Measurements from ENCODE around the gene USP15.

Gene USP15

GRCh38 chr12:62259993-62260732 is at the start of gene USP15:
TSS of gene USP15 (plus strand) at chr12:62260404. CDS start at chr12:62260415, 11 bp downstream.
- DNase-seq (ENCODE audit: extremely low read depth, insufficient read length) = peak; percentile 98
- H3K4me3 ChIP-seq (replicated peaks; ENCODE audit: low read depth, low read length) = peak within 1 kb of the TSS; percentile 98
- H3K27me3 ChIP-seq (replicated peaks; ENCODE audit: control insufficient read depth, insufficient read depth, low read length) = no peaks in the 10 kb centered on the region
- no peaks in the 10 kb centered on the region; the same call in 1 of the 2 replicates for H3K36me3 ChIP-seq (ENCODE audit: control insufficient read depth, insufficient read depth, low read length)
- TF ChIP-seq CTCF (IDR thresholded peaks at IDR 0.05; ENCODE audit: insufficient read depth, low read length, poor library complexity, severe bottlenecking) = peak; percentile 76

GRCh38 chr12:62210422-62210821 is 49.8 kb upstream of the USP15 start:
- Histone ChIP-seq H3K36me3 (ENCODE audit: control insufficient read depth, insufficient read depth, low read length) (no peaks in the 10 kb centered on the region), H3K4me3 (replicated peaks; ENCODE audit: low read depth, low read length) (no peak overlapping the region), H3K27me3 (replicated peaks; ENCODE audit: control insufficient read depth, insufficient read depth, low read length) (no peaks in the 10 kb centered on the region)
- peak; percentile 84 for TF ChIP-seq CTCF (IDR thresholded peaks at IDR 0.05; ENCODE audit: insufficient read depth, low read length, poor library complexity, severe bottlenecking)
- no peak for DNase-seq (ENCODE audit: extremely low read depth, insufficient read length)

GRCh38 chr12:62211510-62211909 is 48.7 kb upstream of the USP15 start:
- Histone ChIP-seq H3K4me3 (replicated peaks; ENCODE audit: low read depth, low read length) (no peak overlapping the region), H3K27me3 (replicated peaks; ENCODE audit: control insufficient read depth, insufficient read depth, low read length) (no peaks in the 10 kb centered on the region), H3K36me3 (ENCODE audit: control insufficient read depth, insufficient read depth, low read length) (no peaks in the 10 kb centered on the region)
- TF ChIP-seq CTCF (IDR thresholded peaks at IDR 0.05; ENCODE audit: insufficient read depth, low read length, poor library complexity, severe bottlenecking) = no peak
- DNase-seq (ENCODE audit: extremely low read depth, insufficient read length) = no peak

- no peak for TF ChIP-seq CTCF (IDR thresholded peaks at IDR 0.05; ENCODE audit: insufficient read depth, low read length, poor library complexity, severe bottlenecking)
- no peak overlapping the region for H3K4me3 ChIP-seq (replicated peaks; ENCODE audit: low read depth, low read length)
- H3K36me3 ChIP-seq (ENCODE audit: control insufficient read depth, insufficient read depth, low read length) = no peaks in the 10 kb centered on the region
- no peak for DNase-seq (ENCODE audit: extremely low read depth, insufficient read length)
- H3K27me3 ChIP-seq (replicated peaks; ENCODE audit: control insufficient read depth, insufficient read depth, low read length) = no peaks in the 10 kb centered on the region
Measured at GRCh38 chr12:62214846-62215245, 45.4 kb upstream of the USP15 start.

- Histone ChIP-seq H3K36me3 (ENCODE audit: control insufficient read depth, insufficient read depth, low read length) (no peaks in the 10 kb centered on the region), H3K4me3 (replicated peaks; ENCODE audit: low read depth, low read length) (no peak overlapping the region), H3K27me3 (replicated peaks; ENCODE audit: control insufficient read depth, insufficient read depth, low read length) (no peaks in the 10 kb centered on the region)
- DNase-seq (ENCODE audit: extremely low read depth, insufficient read length) = no peak
- TF ChIP-seq CTCF (IDR thresholded peaks at IDR 0.05; ENCODE audit: insufficient read depth, low read length, poor library complexity, severe bottlenecking) = no peak
Measured at GRCh38 chr12:62215506-62215905, 44.7 kb upstream of the USP15 start.
